Right lobe of liver (tissue), 4 donors: Measurements from ENCODE around the gene CLASP2.

Experiments
- POLR2A ChIP-seq: fragments of 450-650 bp; IDR thresholded peaks from one replicate; pipeline ENCODE4 v1.6.1; 2017; ENCODE audit warnings: antibody characterized with exemption, mild to moderate bottlenecking
- TF ChIP-seq, protein P1 (sequence below), 4 donors: fragments of 200-600 bp in 3 of 4; fragments of 450-650 bp in 1 of 4; IDR thresholded peaks; one replicate each; pipeline versions ENCODE4 v1.5.1 to v1.8.0; 2016 to 2022; ENCODE audit warnings: antibody characterized with exemption in 4 of 4, mild to moderate bottlenecking in 2 of 4
- donor health status: DM: no; HTN: no; CAD: no.
- donor health status: DM: no; HTN: no; CAD: no.
- donor health status: DM: no; HTN: yes; CAD: no.

DNA sequence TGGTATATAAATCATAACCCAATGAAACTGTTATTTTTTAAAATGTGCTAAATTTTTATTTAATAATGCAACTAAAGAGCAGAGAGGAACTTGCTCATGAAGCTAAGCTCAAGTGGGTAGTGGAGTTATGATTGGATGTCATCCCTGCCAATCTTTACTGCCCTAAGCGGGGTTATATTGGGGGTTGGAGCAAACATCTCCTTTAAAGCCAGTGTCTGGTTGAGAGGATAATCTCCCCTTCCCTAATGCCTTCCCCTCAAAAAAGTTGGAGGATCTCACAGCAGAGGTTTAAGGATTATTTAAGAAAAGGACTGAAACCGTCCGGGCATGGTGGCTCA is 32.1 kb upstream of the CLASP2 start:
- TF ChIP-seq POLR2A = no peak
- TF ChIP-seq, protein P1, sequence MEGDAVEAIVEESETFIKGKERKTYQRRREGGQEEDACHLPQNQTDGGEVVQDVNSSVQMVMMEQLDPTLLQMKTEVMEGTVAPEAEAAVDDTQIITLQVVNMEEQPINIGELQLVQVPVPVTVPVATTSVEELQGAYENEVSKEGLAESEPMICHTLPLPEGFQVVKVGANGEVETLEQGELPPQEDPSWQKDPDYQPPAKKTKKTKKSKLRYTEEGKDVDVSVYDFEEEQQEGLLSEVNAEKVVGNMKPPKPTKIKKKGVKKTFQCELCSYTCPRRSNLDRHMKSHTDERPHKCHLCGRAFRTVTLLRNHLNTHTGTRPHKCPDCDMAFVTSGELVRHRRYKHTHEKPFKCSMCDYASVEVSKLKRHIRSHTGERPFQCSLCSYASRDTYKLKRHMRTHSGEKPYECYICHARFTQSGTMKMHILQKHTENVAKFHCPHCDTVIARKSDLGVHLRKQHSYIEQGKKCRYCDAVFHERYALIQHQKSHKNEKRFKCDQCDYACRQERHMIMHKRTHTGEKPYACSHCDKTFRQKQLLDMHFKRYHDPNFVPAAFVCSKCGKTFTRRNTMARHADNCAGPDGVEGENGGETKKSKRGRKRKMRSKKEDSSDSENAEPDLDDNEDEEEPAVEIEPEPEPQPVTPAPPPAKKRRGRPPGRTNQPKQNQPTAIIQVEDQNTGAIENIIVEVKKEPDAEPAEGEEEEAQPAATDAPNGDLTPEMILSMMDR (IDR thresholded peaks at IDR 0.05) = no peak
